Gastrocnemius medialis (tissue), 4 donors: ENCODE measurements around the gene TMEM266.

Source experiments
- POLR2A ChIP-seq, 2 donors: fragments of 450-650 bp; IDR thresholded peaks; one replicate each; pipeline ENCODE4 v1.6.1; 2017; ENCODE audit warnings: antibody characterized with exemption in 2 of 2, mild to moderate bottlenecking in 2 of 2, moderate library complexity in 2 of 2
- TF ChIP-seq, protein P1 (sequence below), 5 experiments: fragments of 450-650 bp in 3 of 5; fragments of 200-600 bp in 2 of 5; sonication (generic) in 2 of 5; IDR thresholded peaks in 4 of 5; conservative IDR thresholded peaks in 1 of 5; 1 replicate in 4 of 5; 2 replicates in 1 of 5; pipeline ENCODE4 v1.5.1; 2016 to 2019; ENCODE audit warnings: antibody characterized with exemption in 5 of 5, mild to moderate bottlenecking in 3 of 5, moderate library complexity in 3 of 5

DNA sequence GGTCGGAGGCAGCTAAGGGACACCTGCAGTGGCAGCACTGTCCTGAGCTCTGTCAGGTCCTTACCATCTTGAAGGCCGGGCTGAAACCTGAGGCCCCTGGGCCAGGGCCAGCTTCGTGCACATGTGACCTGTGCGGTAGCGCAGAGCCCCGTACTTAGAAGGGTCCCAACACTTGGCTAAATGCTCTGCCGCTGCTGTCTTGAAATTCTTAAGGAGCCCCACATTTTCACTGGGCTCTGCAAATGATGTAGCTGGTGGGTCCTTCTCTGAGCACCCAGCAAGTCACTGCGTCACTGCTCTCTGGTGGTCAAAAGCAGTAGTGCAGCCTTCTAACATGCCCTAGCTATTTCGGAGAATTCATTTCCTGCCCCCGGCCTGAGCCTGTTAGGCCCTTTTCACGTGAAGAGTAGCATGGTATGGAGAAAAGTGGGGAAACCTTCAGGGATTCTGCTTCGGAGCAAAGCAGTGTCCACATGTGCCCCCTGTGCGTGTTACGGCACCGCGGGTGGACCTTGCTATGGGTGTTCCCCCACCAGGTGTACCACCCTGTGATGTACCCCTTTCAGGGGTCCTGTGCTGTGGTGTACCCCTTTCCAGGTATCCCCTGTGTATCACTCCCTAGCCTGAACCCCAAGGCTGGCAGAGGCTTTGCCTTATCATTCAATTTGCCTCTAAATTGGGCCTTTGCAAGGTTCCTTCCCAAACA lies 79.7 kb downstream of the TMEM266 start:
- TF ChIP-seq, protein P1, sequence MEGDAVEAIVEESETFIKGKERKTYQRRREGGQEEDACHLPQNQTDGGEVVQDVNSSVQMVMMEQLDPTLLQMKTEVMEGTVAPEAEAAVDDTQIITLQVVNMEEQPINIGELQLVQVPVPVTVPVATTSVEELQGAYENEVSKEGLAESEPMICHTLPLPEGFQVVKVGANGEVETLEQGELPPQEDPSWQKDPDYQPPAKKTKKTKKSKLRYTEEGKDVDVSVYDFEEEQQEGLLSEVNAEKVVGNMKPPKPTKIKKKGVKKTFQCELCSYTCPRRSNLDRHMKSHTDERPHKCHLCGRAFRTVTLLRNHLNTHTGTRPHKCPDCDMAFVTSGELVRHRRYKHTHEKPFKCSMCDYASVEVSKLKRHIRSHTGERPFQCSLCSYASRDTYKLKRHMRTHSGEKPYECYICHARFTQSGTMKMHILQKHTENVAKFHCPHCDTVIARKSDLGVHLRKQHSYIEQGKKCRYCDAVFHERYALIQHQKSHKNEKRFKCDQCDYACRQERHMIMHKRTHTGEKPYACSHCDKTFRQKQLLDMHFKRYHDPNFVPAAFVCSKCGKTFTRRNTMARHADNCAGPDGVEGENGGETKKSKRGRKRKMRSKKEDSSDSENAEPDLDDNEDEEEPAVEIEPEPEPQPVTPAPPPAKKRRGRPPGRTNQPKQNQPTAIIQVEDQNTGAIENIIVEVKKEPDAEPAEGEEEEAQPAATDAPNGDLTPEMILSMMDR (IDR thresholded peaks at IDR 0.05 in 4 of 5, conservative IDR thresholded peaks at IDR 0.05 in 1 of 5), result peak; percentile 91 to 95 (median 95)
- TF ChIP-seq POLR2A (IDR thresholded peaks at IDR 0.05), result no peak
